ENCODE measurements around the gene CWF19L2.
A peak's percentile ranks its signal among the peaks of the same experiment; 100 is the strongest.
"Not testable (repeated sequence)": the region's sequence is repeated elsewhere in the genome, so short reads cannot be mapped to it uniquely, and the experiment has no call there.

CWF19L2 gene

DNA sequence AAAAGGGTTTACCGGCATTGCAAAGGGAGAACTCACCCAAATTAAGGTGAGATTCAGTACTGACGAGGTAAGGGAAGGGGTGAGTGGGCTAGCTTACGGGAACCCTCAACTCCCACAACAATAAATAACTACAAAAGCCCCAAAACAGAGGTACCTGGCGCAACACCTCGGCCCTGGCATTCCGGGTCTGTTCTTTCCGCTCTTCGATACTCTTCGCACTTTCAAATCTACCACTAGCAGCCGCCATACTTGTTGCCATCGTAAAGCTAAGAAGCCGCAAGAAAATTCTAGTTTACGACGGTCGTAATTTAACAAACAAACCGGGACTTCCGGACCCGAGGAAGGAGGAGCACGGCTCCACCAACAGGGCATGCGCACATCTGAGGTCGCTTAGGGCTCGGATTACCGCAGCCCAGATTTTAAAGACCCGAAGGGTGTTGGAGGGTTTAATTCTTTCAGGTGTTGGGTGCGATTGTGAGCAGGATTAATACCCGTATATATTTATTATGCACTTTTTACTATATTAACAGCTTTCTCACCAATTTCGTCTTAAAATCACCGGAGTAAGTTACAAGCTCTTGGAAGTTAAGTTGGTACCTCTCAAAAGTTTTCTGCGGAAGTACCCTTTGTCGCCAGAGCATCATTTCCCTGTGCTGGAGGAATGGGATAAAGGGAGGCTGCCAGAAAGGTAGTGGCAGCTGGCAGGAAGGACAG is at the start of gene CWF19L2:
CWF19L2 (minus strand) TSS at position 268 of the 714 bp plus-strand sequence; CDS start at position 259, 9 bp downstream.
- DNase-seq (ENCODE audit: extremely low read depth in 1 of 2, low read depth in 1 of 2), result peak; percentile 78 to 79

DNA sequence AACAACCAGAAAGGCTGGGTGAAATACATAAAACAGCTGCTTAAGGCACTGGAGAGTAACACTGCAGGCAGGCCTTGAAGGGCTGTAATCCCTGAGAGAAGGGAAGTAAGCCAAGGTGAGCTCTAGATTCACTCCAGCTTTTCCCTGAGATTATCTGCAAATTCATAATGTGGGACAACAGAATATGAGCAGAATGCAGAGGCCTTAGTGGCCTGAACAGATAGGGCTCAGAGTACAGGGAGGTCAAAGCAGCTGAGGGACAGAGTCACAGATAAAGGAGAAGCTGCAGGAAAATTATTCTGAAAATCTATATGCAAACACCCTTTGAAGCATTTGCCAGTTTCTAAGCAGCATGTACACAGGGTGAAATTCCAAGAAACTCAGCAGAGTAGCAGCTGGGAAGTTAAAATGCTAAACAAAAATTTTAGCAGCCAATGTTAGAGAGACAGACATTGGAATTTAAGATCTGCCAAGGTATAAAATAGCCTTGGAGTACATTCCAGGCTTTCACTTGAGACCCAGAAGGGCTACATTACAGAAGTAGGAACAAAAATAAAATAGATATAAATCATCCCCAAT is 48.1 kb upstream of the CWF19L2 start:
- DNase-seq (ENCODE audit: extremely low read depth in 1 of 2, low read depth in 1 of 2), result no peak

DNA sequence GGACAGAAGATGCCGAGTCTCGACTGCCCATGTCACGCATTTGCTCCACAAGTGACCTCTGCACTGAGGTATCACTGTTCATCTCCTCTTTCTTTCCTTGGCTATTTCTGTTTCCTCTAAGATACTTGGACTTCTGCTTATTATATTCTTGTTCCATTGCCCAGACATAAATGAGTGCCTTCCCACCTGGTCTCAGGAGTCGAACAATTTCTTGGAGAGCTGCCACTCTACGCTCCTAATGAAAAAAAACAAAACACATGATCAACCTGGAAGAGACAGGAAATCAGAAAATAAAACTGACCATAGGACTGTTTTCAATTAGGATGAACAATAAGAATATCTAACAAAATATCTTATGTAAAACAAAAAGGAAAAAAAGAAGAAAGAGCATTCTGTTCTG is 47.4 kb upstream of the CWF19L2 start:
- no peak for DNase-seq (ENCODE audit: extremely low read depth in 1 of 2, low read depth in 1 of 2)

DNA sequence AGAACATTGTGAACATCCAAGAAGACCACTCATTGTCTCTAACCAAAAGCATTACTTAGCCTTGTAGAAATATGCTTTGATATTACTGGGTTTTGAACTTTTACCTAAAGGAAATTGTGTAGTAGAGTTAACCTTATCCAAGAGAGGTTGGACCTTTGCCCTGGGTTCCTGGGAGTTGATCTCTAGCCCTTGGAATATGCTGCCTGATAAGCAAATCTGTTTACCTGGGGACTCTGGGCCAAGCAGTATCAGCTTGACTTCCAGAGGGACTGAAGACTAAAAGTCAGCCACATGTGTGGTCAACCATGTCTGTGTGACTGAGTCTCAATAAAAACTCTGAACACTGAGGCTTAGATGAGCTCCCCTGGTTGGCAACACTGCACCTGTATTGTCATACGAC is 44.1 kb upstream of the CWF19L2 start:
- no peak for DNase-seq (ENCODE audit: extremely low read depth in 1 of 2, low read depth in 1 of 2)

DNA sequence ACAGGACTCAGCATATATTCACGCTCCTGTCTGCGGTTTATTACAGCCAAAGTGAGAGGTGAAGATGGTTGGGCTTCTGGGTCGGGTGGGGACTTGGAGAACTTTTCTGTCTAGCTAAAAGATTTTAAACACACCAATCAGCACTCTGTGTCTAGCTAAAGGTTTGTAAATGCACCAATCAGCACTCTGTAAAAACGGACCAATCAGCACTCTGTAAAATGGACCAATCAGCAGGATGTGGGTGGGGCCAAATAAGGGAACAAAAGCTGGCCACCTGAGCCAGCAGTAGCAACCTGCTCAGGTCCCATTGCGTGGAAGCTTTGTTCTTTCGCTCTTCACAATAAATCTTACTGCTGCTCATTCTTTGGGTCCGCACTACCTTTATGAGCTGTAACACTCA is 39.7 kb upstream of the CWF19L2 start:
- DNase-seq (ENCODE audit: extremely low read depth in 1 of 2, low read depth in 1 of 2), result not testable (repeated sequence)

DNA sequence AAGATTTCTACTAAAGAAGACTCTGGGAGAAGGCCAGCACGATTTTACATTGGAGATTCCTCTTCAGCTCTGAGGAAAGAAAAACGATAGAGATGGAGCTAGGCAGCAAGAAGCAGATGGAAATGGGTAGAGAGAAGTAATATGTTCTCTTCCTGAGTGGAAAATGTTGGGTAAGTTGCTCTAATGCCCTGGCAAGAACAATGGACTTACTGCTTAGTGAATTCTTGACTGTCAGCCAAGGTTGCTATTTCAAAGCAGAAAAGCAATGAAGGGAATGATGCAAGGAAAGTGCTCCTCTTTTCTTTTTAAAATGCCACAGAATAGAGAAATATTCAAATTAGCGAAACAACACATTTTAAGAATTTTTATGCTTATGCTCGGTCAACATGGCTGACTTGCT is 38.4 kb upstream of the CWF19L2 start:
- no peak for DNase-seq (ENCODE audit: extremely low read depth in 1 of 2, low read depth in 1 of 2)

DNA sequence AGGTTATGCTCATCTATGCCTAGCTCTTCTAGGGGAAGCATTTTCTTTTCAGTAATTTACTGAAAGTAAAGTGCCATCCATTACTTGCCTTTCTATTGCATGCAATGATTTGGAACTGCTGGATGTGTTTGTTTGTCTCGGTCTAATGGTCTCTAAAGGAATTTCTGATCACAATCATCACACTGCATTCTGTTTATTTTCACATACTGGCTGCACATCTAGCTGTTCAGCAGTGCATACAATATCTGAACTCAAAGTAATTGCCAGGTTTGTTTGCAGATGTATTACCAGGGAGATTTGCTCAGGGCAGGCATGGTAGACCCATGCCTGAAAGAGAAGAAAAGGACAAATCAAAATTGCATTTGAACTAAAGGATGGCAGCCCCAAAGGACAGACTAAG is 36.4 kb upstream of the CWF19L2 start:
- no peak for DNase-seq (ENCODE audit: extremely low read depth in 1 of 2, low read depth in 1 of 2)

DNA sequence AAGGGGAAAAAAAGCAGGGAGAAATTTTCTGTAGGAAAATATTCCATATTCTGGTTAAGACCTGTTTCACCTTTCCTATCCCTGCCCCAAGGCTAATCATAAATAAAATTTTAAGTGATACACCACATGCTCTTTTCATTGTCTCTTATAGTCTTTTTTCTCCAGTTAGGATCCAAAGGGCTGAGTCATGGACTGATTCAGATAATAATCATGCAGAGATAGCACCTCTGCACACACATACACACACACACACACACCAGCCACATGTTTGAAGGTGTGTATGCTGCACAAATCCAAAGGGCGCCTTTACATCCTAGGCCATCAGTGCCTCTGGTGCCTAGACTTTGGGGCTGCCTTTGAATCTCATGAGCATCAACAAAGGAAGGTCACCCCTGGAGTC is 35.5 kb upstream of the CWF19L2 start:
- DNase-seq (ENCODE audit: extremely low read depth in 1 of 2, low read depth in 1 of 2), result no peak

DNA sequence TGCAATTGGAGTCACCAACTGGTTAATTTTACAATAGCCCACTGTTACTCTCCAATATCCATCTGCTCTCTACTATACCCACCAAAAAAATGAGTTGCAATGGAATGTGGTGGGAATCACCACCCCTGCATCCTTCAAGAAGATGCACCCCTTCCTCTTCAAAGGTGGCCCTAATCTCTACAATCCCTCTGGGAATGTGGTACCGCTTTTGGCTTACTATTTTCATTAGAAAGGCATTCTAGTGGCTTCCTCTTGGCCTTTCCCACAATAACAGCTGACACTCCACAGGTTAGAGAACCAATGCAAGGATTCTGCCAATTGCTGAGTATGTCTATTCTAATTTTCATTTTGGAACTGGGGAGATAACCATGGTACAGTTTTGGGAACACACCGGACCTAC is 33.2 kb upstream of the CWF19L2 start:
- no peak for DNase-seq (ENCODE audit: extremely low read depth in 1 of 2, low read depth in 1 of 2)

DNA sequence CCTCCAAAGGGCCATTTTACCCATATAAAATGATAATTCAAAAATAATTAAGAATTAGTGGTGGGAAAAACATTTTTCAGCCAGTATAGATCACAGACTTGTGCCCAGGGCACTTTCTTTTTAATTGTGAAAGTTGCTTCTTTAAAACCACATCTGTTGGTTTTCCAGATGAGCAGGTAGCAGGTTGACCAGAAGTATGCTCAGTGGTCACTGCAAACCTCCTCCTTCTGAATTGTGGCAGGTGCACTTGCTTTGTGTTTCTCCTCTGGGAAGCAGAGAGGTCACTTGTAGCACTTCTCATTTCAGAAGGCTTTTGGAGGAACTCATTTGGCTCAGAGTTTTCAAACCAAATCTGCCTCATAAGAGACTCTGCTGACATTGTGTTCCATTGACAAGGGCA is 24.6 kb upstream of the CWF19L2 start:
- no peak for DNase-seq (ENCODE audit: extremely low read depth in 1 of 2, low read depth in 1 of 2)

DNA sequence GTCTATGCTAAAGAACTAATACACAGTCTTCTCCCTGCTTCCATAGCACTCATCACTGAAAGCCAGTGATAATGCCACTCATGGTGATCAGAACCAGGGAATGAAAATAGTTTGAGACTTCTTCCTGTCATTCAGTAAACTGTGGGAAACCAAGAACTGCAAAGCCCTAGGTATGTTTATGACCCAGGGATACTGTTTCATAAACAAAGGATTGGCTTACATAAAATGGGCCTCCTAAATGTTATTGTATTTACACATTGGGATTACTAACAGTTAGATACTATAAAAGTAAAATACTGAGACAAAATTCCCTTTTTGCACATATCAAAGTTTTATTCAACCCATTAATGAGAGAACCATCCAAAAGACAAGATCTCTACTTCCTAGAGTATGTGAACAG is 21.3 kb upstream of the CWF19L2 start:
- no peak for DNase-seq (ENCODE audit: extremely low read depth in 1 of 2, low read depth in 1 of 2)

DNA sequence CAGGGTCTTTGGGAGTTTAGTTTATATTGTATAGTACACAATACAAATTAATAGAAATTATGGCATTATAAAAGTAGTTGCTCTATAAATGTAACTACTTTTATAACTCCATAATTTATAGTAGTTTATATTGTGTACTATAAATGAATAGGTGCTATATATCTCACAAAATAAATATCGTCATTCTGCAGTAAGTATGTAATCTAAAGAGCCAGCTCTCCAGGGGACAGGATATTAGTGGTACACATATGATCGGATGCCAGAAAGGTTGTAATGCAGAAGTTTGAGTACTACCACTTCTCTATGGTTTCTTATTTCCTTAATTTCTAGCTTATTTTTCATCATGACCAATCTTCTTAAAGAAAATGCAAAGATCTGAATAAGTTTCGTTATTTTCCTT is 20.2 kb upstream of the CWF19L2 start:
- DNase-seq (ENCODE audit: extremely low read depth in 1 of 2, low read depth in 1 of 2), result no peak

DNA sequence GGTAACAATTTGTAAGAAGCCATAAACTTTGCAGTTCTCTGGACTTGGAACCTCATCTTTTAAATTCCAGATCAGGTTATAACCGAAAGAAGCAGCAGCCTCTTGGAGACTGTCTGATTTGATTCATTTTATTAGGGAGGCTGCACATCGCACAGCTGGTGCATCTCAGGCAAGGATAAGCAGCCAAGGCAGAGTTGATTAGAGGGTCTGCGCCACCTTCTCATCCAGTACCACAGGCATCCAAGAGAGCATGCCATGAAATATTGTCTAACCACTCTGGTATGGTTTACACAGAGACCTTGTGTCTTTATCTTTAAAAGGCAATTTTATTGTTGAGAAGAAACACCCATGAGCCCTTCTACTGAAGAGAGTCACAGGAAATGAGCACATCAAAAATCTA is 16.2 kb upstream of the CWF19L2 start:
- DNase-seq (ENCODE audit: extremely low read depth in 1 of 2, low read depth in 1 of 2), result no peak

DNA sequence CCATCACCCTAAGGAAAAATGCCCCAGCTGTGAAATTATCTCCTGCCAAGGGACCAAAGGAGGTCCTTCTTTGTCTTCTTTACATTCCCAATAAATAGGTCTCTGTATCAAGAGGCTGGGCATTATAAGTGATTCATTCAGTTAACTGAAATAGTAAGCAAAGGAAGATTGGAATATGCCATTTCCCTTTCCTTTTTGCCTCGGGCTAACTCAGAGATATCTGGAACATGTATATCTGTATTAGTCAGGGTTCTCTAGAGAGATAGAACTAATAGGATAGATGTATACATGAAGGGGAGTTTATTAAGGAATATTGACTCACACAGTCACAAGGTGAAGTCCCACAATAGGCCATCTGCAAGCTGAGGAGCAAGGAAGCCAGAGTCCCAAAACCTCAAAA is 15.3 kb upstream of the CWF19L2 start:
- no peak for DNase-seq (ENCODE audit: extremely low read depth in 1 of 2, low read depth in 1 of 2)

DNA sequence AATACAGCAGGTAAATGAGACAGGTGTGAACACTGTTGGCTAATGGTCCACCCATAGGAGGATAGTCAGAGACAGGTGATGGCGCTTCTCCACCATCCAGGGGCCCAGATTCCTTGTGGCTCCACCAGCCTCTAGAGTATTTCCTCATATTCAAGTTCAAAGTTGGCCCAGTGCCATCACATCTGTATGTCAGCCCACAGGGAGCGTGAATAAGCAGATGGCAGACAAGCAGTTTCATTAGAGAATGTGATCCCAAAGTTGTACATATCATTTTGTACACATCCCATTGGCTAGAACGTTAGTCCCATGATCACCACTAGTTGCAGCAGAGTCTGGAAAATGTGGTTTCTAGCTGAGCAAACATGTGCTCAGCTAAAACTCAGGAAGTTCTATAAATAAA is 11.0 kb upstream of the CWF19L2 start:
- no peak for DNase-seq (ENCODE audit: extremely low read depth in 1 of 2, low read depth in 1 of 2)

DNA sequence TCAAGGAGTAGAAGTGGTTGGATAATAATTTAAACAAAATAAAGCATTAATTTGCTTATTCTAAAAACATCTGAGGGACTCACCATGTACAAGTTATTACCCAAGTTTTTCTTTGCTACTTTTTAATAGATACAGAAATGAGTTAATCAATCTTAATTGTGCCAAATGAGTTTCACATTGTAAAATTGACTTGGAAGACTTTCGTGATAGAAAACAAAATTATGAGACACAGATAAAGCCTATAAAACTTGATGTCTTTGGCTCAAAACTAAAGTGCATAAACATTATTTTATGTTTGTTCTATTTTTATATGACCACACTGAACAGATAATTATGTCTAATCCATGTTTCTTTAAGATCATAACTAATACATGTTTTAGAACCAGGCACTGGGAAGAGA is 10.1 kb upstream of the CWF19L2 start:
- no peak for DNase-seq (ENCODE audit: extremely low read depth in 1 of 2, low read depth in 1 of 2)

DNA sequence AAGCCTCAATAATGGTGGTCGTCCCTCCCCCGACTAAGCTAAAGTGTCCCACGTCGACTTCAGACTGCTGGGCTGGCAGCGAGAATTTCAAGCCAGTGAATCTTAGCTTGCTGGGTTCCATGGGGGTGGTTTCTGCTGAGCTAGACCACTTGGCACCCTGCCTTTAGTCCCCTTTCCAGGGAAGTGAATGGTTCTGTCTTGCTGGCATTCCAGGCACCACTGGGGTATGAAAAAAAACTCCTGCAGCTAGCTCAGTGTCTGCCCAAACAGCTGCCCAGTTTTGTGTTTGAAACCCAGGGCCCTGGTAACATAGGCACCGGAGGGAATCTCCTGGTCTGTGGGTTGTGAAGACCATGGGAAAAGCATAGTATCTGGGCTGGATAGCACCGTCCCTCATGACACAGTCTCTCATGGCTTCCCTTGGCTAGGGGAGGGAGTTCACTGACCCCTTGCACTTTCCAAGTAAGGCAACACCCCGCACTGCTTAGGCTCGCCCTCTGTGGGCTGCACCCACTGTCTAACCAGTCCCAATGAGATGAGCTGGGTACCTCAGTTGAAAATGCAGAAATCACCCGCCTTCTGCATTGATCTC is 8.7 kb upstream of the CWF19L2 start:
- DNase-seq (ENCODE audit: extremely low read depth in 1 of 2, low read depth in 1 of 2), result not testable (repeated sequence)

DNA sequence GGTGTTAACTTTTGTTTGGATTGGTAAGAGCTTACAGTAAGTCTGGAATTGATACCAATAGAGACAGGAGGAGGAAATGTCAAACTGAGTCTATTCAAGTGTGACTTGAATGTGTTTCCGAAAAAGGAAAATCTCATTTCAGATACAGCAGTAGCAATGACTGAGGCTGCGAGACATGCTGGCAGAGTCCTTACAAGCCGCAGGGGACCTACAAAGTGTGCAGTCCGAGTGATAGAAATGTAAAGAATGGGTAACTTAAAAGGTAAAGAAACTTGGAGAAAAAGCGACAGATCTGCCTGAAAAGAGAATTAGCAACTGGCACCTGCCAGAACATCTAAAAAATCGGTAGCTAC is 444 bp downstream of the CWF19L2 start:
- DNase-seq (ENCODE audit: extremely low read depth in 1 of 2, low read depth in 1 of 2), result no peak

DNA sequence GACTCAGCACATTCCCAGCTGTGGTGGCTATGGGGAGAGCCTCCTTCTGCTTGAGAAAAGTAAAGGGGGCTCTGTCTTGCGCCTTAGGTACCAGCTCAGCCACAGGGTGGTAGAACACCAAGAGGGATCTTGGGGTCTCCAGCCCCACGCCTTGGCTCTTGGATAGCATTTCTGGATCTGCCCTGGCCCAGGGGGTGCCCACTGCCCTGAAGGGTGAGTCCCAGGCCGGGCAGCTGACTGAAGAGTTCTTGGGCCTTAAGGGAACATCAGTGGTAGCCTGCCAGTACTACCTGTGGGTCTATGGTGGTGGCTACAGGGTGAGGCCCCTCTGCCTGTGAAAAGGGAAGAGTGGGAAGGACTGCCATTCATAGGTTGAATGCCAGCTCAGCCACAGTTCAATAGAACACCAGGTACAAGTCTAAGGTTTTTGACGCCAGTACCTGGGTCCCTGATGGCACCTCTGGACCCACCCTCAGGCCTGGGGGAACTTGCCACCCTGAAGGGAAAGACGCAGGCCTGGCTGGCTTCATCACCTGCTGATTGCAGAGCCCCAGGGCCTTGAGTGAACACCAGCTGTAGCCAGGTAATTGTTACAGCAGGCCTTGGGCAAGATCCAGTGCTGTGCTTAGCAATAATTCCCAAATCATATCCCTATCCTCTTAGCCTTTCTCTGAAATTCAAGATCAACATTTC is 3.9 kb downstream of the CWF19L2 start:
- no peak for DNase-seq (ENCODE audit: extremely low read depth in 1 of 2, low read depth in 1 of 2)

DNA sequence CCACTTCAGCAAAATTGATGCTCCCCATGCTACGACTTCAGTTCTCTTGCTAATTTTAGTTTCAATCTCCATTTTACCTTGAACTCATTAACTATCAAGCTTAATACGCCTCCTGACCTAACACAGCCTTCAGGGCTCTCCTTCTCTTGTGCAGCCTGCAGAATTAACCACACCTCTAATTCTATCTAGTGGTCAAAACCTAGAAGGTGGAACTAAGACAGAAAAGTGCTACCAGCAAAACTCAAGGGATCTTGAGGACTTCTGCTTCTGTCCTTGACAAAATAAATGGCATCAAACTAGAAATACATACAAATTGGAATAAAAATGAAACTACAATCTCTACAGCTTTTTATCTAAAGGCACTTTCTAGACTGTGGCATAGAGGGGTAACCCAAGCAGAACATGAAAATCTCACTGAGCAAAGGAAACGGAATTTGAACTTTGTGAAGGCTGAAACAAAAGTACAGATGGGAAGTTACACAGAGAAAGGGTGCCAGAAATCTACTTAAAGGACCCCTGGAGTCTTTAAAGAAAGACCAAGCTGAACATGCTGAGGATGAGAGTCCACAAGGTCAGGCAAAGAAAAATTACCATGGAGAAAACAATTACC is 10.7 kb downstream of the CWF19L2 start:
- no peak for DNase-seq (ENCODE audit: extremely low read depth in 1 of 2, low read depth in 1 of 2)

DNA sequence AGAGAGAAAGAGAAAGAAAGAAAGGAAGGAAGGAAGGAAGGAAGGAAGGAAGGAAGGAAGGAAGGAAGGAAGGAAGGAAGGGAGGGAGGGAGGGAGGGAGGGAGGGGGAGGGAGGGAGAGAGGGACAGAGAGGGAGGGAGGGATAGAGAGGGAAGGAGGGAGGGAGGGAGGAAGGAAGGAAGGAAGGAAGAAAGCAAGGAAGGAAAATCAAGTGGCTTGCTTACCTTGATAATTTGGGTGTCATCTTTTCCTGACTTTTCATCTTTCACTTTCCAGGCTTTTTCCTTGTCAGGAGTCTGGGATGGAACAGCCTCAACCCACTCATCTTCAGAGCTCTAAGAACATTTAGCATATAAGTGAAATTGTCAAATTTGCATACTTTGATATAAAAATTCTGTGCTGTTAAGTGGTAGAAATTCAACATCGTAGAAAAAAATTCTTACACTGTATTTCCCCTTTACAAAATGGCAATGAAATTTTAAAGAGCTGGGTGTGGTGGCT is 14.9 kb downstream of the CWF19L2 start:
- DNase-seq (ENCODE audit: extremely low read depth in 1 of 2, low read depth in 1 of 2), result no peak

Measured in activated CD8-positive, alpha-beta memory T cell treated with anti-CD3 and anti-CD28 coated beads for 1 hour (primary cell).